SK-N-DZ (cell line): ENCODE results near the gene HOXA2. TPM values are rescaled to one million over a fixed set of nuclear protein-coding genes. Genes with fewer than 3 reads are reported as not detected.
A peak's percentile ranks its signal among the peaks of the same experiment; 100 is the strongest.

Experiments used
- DNase-seq: peaks from one replicate; pipeline ENCODE4 v3.0.0-alpha.2; 2015; ENCODE audit warnings: low spot score
- polyA plus RNA-seq, 2 experiments: library from polyadenylated mRNA; depleted of rRNA; stranded (reverse); fragments of >200 nt; gene quantifications; 2 replicates each; pipeline ENCODE4 v1.2.3, GENCODE V29; 2014

Gene HOXA2
- not detected in 2 replicates for polyA plus RNA-seq (2014; cell fraction: cytosol; rRNA removed)
- not detected in 2 replicates for polyA plus RNA-seq (2014; cell fraction: nucleus; rRNA removed)

GRCh38 chr7:27102581-27103442, at the start of gene HOXA2:
Gene HOXA2 (minus strand): TSS chr7:27102683. CDS start chr7:27102500, 183 bp downstream.
- DNase-seq, result no peak

- DNase-seq, result no peak
These were observed 49.0 kb upstream of the HOXA2 start for GRCh38 chr7:27151341-27151930.

- peak; percentile 32 for DNase-seq
These were observed 48.3 kb upstream of the HOXA2 start for GRCh38 chr7:27150568-27151340.

- no peak for DNase-seq
These were observed 47.5 kb upstream of the HOXA2 start for GRCh38 chr7:27149842-27150567.

GRCh38 chr7:27148756-27149641, 46.5 kb upstream of the HOXA2 start:
- no peak for DNase-seq

GRCh38 chr7:27148031-27148755, 45.7 kb upstream of the HOXA2 start:
- no peak for DNase-seq

DNA sequence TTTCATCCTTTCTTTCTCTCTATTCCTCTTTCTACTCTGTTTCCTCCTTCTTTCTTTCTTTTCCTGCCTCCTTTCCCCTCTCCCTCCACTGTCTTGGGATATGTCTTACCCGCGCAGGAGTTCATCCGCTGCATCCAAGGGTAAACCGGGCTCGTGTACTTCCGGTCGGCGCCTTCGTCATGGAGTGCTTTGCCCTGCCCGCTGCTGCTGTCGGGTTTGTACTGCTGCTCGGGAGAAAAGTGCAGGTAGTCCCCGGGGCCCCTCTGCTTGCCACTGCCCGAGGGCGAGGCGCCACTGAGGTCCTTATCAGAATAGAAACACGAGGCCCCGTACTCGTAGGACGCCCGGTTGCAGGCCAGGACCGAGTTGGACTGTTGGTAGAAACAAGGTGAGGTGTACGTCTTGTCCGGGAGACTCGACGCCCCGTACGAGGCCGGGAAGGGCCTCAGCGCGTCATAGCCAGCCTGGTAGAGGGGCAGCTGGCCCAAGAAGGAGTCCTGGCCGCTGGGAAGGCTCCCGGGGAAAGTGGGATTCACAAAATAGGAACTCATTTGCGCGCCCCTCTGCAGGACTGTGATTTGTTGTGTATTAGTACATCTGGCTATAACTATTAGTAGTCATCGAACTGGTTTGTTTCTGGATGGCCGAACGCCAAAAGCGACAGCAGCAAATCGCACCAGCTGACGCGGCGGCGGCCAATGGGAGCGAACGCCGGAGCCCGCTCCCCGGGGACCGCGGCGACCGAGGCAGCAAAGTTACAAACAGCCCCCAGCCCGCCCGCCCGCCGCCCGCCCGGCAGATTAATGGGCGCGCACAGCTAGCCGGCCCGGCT, 44.9 kb upstream of the HOXA2 start, which contains the start of gene HOXA6:
HOXA6 (minus strand) TSS at position 576 of the 832 bp plus-strand sequence; CDS start at position 551, 25 bp downstream.
- no peak for DNase-seq

GRCh38 chr7:27146491-27147198, 44.2 kb upstream of the HOXA2 start:
- no peak for DNase-seq

DNA sequence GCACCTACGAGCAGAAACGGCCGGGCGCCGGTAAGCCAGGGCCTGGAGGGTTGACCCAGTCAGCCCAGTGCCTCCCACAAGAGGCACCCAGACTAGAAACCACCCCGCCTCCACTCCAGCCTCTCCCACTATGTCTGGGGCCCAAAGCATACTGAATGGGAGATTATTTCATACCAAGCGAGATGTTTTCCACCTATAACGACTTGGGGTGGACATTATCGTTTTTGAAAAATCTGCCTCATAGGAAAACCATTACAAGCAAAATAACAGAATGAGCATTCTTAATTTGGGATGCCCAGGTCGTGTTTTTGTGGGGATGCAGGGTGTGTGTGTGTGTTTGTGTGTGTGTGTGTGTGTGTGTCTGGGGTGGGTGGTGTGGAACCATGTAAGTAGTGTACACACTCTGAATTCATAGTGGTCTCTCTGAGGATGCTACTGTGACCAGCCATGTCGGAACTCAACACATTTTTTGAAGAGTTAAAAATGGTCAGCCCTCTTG, 43.5 kb upstream of the HOXA2 start:
- DNase-seq, result no peak

GRCh38 chr7:27145165-27145913, 42.9 kb upstream of the HOXA2 start:
- DNase-seq, result no peak

DNA sequence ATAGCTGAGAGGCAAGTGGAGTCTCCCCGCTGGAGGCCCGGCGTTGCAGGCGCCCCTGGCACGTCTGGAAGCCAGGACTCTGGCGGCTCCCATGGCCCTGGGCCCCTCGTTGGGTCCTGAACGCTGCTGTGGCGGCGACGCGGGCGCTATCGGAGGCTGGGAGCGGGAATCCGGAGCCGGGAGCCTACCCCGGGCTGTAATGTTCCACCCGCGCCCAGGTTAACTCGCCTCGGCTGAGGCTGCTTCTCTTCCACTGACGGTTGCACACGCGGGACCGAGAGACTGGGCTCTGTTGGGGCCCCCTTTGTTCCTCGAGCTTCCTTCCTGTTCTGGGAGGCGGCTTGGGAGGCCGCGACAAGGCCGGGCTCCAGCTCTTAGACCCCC, 42.3 kb upstream of the HOXA2 start:
- DNase-seq, result no peak

DNA sequence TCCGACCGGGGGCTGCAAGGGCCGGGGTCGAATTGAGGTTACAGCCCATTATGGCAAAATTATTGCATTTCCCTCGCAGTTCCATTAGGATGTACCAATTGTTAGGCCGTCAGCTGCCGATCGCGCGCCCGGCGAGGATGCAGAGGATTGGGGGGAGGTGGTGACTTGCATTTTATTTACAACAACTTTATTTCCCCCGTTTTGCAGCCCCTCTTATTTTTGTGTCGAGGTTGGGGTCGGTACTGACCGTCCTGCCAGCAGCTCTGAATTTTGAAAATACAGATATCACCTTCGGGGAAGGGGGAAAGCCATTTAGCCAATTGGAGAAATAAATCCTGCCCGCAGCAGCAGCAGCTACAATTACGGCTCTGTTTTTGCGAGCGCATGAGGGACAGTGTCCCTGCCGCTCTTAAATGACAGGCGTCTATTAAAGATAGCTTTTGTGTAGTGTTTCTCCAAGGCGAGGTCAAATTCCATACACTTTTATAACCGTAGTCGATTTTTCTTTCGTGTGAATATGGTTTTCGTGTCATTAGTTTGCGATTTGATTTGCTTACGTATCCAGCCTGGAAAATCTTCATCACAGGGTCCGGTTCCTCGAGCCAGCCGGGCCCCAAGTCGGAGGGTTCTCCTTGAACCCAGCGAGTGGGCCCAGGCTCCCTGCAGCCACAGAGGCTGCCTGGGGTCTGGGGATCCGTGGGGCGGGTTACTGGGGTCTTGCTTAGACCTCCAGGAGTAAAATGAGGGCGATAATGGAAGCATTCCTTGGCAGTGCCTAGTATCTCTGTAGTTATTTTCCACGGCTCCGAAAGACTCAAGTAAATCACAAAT, 41.7 kb upstream of the HOXA2 start:
- no peak for DNase-seq

GRCh38 chr7:27143023-27143949, 40.8 kb upstream of the HOXA2 start, which contains the start of gene HOXA5:
Gene HOXA5 (minus strand): TSS chr7:27143681. CDS start chr7:27143607, 74 bp downstream.
- no peak for DNase-seq

DNA sequence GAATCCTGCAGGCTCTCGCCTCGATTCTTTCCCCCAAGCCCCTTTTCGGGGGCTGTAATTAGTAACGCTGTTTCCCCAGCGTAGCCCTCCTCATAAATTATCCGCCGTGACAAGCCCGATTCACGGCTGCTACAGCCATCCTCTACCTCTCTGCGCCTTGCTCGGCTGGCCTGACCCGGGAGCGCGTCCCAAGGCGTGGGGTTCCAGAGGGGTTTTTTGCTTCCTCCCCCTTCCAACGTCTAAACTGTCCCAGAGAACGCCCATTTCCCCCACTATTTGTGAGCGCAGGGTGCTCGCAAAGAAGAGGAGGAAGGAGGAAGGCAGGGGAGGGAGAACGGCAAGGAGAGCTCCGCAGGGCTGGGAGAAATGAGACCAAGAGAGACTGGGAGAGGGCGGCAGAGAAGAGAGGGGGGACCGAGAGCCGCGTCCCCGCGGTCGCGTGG, 40.1 kb upstream of the HOXA2 start:
- no peak for DNase-seq
